GM15510 (cell line): Measurements from ENCODE around the gene ENOPH1.

Source experiments
- POLR2A ChIP-seq: IDR thresholded peaks from 3 replicates; pipeline ENCODE4 v1.6.1; 2011; ENCODE audit warnings: borderline replicate concordance; ENCODE audit not compliant: insufficient read length; ENCODE audit errors: extremely low read depth

Gene ENOPH1

GRCh38 chr4:82430193-82430963, at the start of gene ENOPH1, which contains the start of gene HNRNPDL:
ENOPH1 (plus strand) TSS chr4:82430590; CDS start chr4:82430830, 240 bp downstream.
HNRNPDL (minus strand) TSS chr4:82430462; CDS start chr4:82429690, 772 bp downstream.
- TF ChIP-seq POLR2A, result peak; percentile 75

GRCh38 chr4:82380831-82381230, 49.6 kb upstream of the ENOPH1 start:
- TF ChIP-seq POLR2A, result no peak

- TF ChIP-seq POLR2A, result no peak
These were observed 49.2 kb upstream of the ENOPH1 start for GRCh38 chr4:82381235-82381634.

GRCh38 chr4:82381661-82382296, 48.6 kb upstream of the ENOPH1 start:
- no peak for TF ChIP-seq POLR2A

DNA sequence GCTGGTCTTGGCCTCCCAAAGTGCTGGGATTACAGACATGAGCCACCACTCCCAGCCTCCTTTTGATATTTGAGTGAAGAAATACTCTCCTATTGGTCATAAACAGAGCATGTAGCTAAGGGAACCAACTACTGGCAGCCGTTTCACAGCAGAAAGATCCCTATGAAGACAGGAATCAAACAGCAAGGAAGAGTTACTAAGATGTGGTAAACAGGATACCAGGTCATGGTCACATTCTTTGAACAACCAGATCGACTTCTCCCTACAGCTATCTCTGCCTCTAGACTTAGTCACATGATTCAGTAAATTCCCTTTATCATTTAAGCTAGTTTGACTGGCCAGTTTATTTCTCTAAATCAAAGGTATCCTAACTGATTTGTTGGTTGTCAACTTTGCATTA, 47.6 kb upstream of the ENOPH1 start:
- no peak for TF ChIP-seq POLR2A

DNA sequence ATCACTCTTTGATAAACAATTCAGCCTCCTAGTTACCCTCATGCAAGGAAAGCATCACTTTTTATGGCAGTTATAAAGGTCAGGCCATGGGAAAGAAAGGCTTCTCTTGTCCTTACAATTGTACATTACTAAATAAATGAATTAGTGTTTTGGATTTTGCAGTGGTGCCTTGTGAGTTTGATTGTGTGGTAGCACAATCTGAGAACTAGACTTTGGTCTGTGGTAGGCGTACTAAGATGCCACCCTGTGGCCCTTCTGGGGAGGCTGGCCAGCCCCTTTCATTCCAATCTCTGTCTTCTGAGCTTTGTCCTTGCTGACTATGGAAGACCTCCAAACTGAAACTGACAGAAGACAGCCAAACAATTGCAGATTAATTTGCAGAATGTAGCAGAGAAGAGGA, 42.0 kb upstream of the ENOPH1 start:
- TF ChIP-seq POLR2A, result no peak

DNA sequence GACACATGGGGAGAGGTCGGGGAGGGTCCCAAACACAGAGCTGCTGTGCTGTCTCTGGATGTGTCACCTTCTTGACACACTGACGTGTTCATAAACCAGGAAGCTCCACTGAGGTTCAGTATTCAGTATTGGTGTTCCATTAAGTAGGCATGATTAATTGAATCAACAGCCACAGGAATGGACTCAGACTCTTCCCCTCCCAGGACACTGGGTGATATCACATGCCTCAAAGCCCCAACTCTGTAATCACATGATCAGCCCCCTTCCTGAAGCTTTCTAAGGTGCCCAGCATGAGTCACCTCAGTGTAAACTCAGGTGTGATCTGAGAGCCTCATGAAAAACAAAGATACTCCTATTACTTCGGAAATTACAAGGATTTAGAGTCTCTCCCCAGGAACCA, 35.5 kb upstream of the ENOPH1 start:
- TF ChIP-seq POLR2A, result no peak

DNA sequence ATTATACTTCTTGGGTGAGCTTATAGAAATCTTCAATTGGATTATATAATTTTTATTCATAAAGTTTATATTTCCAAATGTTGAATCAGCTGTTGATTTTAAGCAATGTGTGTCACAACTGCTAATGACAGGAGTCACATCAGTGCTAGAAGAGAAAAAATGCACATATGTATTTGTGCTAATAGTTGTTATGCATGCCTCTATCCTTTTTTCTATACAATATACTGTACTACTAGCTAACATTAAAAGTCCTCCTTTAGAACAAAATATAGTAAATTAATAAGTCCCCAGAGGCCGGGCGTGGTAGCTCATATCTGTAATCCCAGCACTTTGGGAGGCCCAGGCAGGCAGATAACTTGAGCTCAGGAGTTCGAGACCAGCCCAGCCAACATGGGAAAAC, 32.9 kb upstream of the ENOPH1 start:
- no peak for TF ChIP-seq POLR2A

GRCh38 chr4:82398263-82398662, 32.1 kb upstream of the ENOPH1 start:
- TF ChIP-seq POLR2A, result no peak

DNA sequence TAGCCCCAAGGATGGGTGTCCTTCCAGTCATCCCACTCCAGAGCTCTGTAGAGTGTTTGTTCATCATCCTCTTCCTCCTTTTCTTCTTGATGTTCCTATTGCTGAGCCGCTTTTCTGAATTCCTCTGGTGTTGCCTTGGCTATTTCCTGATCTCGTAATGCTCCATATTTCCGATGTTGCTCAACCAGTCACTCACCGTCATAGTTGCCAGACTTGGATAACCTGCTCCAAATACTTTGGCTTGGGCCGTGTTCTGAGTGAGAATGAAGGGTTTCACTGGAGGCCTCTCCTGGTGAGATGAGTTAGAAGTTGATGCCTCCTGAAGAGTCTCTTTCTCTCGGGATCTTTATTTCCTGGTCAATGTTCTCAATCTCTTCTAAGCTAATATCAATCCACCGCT, 28.8 kb upstream of the ENOPH1 start:
- no peak for TF ChIP-seq POLR2A

GRCh38 chr4:82402196-82402775, 28.1 kb upstream of the ENOPH1 start:
- no peak for TF ChIP-seq POLR2A

GRCh38 chr4:82403725-82404124, 26.7 kb upstream of the ENOPH1 start:
- no peak for TF ChIP-seq POLR2A

DNA sequence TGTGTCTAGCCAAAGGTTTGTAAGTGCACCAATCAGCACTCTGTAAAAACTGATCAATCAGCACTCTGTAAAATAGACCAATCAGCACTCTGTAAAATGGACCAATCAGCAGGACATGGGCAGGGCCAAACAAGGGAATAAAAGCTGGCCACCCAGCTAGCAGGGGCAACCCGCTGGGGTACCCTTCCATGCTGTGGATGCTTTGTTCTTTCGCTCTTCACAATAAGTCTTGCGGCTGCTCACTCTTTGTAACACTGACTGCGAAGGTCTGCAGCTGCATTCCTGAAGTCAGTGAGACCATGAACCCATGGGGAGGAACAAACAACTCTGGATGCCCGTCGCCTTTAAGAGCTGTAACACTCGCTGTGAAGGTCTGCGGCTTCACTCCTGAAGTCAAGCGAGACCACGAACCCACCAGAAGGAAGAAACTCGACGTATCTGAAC, 14.4 kb upstream of the ENOPH1 start:
- no peak for TF ChIP-seq POLR2A

DNA sequence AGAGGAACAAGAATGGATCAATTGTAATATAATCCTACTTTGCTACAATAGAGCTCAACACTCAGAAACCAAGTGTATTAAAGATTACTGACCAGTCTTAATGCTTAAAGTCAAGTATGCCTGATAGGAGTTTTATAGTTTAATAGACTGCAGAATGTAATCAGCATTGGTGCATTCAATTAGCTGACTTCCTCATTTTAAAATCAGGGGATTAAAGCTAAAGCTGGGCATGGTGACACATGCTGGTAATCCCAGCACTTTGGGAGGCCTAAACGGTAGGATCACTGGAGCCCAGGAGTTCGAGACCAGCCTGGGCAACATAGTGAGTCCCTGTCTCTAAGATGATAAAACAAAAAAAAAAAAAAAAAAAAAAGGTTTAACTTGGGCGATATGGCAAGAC, 10.9 kb upstream of the ENOPH1 start:
- TF ChIP-seq POLR2A, result no peak

- TF ChIP-seq POLR2A, result no peak
These were observed 8.4 kb upstream of the ENOPH1 start for GRCh38 chr4:82421796-82422560.
